KG1 (cell line): Measurements from ENCODE around the gene MACROD2.

Experiments
- DNase-seq: peaks from one replicate; lab custom pipeline; 2025; lab: John Stamatoyannopoulos, UW

Gene MACROD2

GRCh38 chr20:16064989-16065707 lies 2069.8 kb downstream of the MACROD2 start:
- DNase-seq = no peak

- no peak for DNase-seq
These were observed 2071.3 kb downstream of the MACROD2 start for GRCh38 chr20:16066571-16066970.

GRCh38 chr20:16069389-16070010 lies 2074.2 kb downstream of the MACROD2 start:
- no peak for DNase-seq

- DNase-seq = no peak
These were observed 2076.9 kb downstream of the MACROD2 start for GRCh38 chr20:16072220-16072619.

- DNase-seq = no peak
These were observed 2083.0 kb downstream of the MACROD2 start for GRCh38 chr20:16078172-16078898.

- DNase-seq = no peak
These were observed 2086.1 kb downstream of the MACROD2 start for GRCh38 chr20:16081421-16081820.

GRCh38 chr20:16082051-16082550 lies 2086.8 kb downstream of the MACROD2 start:
- no peak for DNase-seq

GRCh38 chr20:16083639-16084280 lies 2088.4 kb downstream of the MACROD2 start:
- DNase-seq = peak; percentile 44

GRCh38 chr20:16095226-16095625 lies 2099.9 kb downstream of the MACROD2 start:
- DNase-seq = no peak

GRCh38 chr20:16096756-16097326 lies 2101.5 kb downstream of the MACROD2 start:
- DNase-seq = no peak

- DNase-seq = no peak
These were observed 2102.5 kb downstream of the MACROD2 start for GRCh38 chr20:16097788-16098187.

GRCh38 chr20:16098890-16099639 lies 2103.7 kb downstream of the MACROD2 start:
- DNase-seq = no peak

- DNase-seq = no peak
These were observed 2104.8 kb downstream of the MACROD2 start for GRCh38 chr20:16100111-16100510.

- DNase-seq = no peak
These were observed 2105.5 kb downstream of the MACROD2 start for GRCh38 chr20:16100767-16101166.
